ENCODE data around the gene FRMD5. TPM values are rescaled to one million over a fixed set of nuclear protein-coding genes. Genes with fewer than 3 reads are reported as not detected.

FRMD5 gene
- total RNA-seq, 1 donor from 2014 or later = 7.8 TPM

DNA sequence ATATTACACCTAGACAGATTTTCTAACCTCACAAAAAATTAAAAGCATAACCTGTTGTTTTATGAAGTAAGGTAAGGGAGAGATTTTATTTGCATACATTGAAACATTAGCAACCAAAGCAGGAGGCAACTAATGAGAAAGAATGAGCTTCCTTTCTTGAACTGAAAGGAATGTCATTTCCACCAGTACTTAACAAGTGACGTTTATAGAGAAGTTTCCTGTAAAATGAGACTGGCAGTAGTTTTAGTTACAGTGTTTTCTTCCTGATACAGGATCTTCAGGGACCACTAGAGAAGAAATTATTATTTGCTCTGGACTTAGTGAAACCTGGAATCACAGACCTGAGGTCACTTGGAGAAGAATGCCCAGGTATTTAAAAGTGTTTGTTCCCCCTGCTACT is 27.4 kb upstream of the FRMD5 start:
- Mint-ChIP-seq H3K36me3 (ENCODE audit: insufficient read depth) (no peaks in the 10 kb centered on the region), H3K27me3 (peaks cover 7% of the 10 kb centered on the region), H3K9me3 (ENCODE audit: low read depth) (peaks cover 3% of the 10 kb centered on the region), H3K4me3 (ENCODE audit: low read depth) (no peak overlapping the region), H3K4me1 (ENCODE audit: low read depth) (no peaks in the 10 kb centered on the region), H3K27ac (no peak overlapping the region)
- DNase-seq (ENCODE audit: low spot score, unreplicated experiment) = no peak
- TF ChIP-seq, protein P1, sequence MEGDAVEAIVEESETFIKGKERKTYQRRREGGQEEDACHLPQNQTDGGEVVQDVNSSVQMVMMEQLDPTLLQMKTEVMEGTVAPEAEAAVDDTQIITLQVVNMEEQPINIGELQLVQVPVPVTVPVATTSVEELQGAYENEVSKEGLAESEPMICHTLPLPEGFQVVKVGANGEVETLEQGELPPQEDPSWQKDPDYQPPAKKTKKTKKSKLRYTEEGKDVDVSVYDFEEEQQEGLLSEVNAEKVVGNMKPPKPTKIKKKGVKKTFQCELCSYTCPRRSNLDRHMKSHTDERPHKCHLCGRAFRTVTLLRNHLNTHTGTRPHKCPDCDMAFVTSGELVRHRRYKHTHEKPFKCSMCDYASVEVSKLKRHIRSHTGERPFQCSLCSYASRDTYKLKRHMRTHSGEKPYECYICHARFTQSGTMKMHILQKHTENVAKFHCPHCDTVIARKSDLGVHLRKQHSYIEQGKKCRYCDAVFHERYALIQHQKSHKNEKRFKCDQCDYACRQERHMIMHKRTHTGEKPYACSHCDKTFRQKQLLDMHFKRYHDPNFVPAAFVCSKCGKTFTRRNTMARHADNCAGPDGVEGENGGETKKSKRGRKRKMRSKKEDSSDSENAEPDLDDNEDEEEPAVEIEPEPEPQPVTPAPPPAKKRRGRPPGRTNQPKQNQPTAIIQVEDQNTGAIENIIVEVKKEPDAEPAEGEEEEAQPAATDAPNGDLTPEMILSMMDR (IDR thresholded peaks at IDR 0.05; ENCODE audit: unreplicated experiment) = no peak

DNA sequence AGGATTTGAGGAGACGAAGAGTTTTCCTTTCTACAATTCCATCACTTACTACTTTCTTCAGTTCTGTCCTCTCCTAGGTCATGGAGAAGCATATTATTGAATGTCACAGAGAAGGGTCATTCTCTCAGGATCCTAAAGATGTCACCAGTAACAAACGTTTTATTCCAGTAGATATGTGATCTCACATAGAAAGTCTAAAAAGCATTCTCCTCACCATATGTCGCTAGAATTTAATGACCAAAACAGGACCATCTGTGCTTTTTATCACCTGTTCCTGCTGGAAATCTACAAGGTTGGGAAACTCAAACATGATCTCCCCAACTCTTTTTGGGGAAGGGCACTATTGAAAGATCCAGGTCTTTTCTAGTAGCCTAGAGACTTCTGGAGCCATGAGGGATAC is 24.0 kb upstream of the FRMD5 start:
- H3K4me3 Mint-ChIP-seq (ENCODE audit: low read depth) = no peak overlapping the region
- no peaks in the 10 kb centered on the region for H3K4me1 Mint-ChIP-seq (ENCODE audit: low read depth)
- H3K9me3 Mint-ChIP-seq (ENCODE audit: low read depth) = no peaks in the 10 kb centered on the region
- H3K36me3 Mint-ChIP-seq (ENCODE audit: insufficient read depth) = no peaks in the 10 kb centered on the region
- peaks cover 7% of the 10 kb centered on the region for H3K27me3 Mint-ChIP-seq
- TF ChIP-seq, protein P1 (IDR thresholded peaks at IDR 0.05; ENCODE audit: unreplicated experiment) = no peak
- H3K27ac Mint-ChIP-seq = no peak overlapping the region
- DNase-seq (ENCODE audit: low spot score, unreplicated experiment) = no peak

DNA sequence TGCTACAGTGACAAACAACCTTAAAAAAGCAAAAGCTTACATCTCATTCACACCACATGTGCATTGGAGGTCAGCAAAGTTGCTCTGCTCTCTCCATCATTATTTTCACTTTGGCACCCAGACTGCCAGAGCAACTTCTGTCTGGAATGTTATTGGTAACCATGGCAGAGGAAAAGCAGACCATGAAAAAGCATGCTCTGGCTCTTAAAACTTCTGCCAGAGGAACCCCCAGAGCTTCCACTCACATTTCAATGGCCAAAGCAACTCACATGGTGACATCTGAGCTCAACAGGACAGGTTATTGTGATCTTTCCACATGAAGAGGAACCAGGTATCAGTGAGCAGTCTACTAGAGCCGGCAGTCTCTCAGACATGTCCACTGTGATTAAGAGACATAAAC is 21.9 kb upstream of the FRMD5 start:
- no peaks in the 10 kb centered on the region for H3K4me1 Mint-ChIP-seq (ENCODE audit: low read depth)
- DNase-seq (ENCODE audit: low spot score, unreplicated experiment) = no peak
- H3K4me3 Mint-ChIP-seq (ENCODE audit: low read depth) = no peak overlapping the region
- H3K36me3 Mint-ChIP-seq (ENCODE audit: insufficient read depth) = no peaks in the 10 kb centered on the region
- peaks cover 7% of the 10 kb centered on the region for H3K27me3 Mint-ChIP-seq
- no peak overlapping the region for H3K27ac Mint-ChIP-seq
- TF ChIP-seq, protein P1 (IDR thresholded peaks at IDR 0.05; ENCODE audit: unreplicated experiment) = no peak
- no peaks in the 10 kb centered on the region for H3K9me3 Mint-ChIP-seq (ENCODE audit: low read depth)

GRCh38 chr15:44215594-44215993 is 20.5 kb upstream of the FRMD5 start:
- TF ChIP-seq, protein P1 (IDR thresholded peaks at IDR 0.05; ENCODE audit: unreplicated experiment) = no peak
- H3K4me3 Mint-ChIP-seq (ENCODE audit: low read depth) = no peak overlapping the region
- H3K27me3 Mint-ChIP-seq = peaks cover 7% of the 10 kb centered on the region
- no peak for DNase-seq (ENCODE audit: low spot score, unreplicated experiment)
- H3K4me1 Mint-ChIP-seq (ENCODE audit: low read depth) = no peaks in the 10 kb centered on the region
- H3K36me3 Mint-ChIP-seq (ENCODE audit: insufficient read depth) = no peaks in the 10 kb centered on the region
- H3K27ac Mint-ChIP-seq = no peak overlapping the region
- no peaks in the 10 kb centered on the region for H3K9me3 Mint-ChIP-seq (ENCODE audit: low read depth)

- Mint-ChIP-seq H3K27ac (peak overlapping the region; percentile 41), H3K4me3 (ENCODE audit: low read depth) (no peak overlapping the region), H3K9me3 (ENCODE audit: low read depth) (no peaks in the 10 kb centered on the region), H3K27me3 (peaks cover 2% of the 10 kb centered on the region), H3K4me1 (ENCODE audit: low read depth) (peaks cover 1% of the 10 kb centered on the region), H3K36me3 (ENCODE audit: insufficient read depth) (no peaks in the 10 kb centered on the region)
- TF ChIP-seq, protein P1 (IDR thresholded peaks at IDR 0.05; ENCODE audit: unreplicated experiment) = no peak
- DNase-seq (ENCODE audit: low spot score, unreplicated experiment) = no peak
These were observed 13.9 kb upstream of the FRMD5 start for GRCh38 chr15:44208956-44209355.
